ENCODE results near the gene PRKAR1B.
A peak's percentile ranks its signal among the peaks of the same experiment; 100 is the strongest.

- TF ChIP-seq EP300 (IDR thresholded peaks at IDR 0.05) (no peak), POLR2A (IDR thresholded peaks at IDR 0.05) (no peak)
- TF ChIP-seq, protein P1, sequence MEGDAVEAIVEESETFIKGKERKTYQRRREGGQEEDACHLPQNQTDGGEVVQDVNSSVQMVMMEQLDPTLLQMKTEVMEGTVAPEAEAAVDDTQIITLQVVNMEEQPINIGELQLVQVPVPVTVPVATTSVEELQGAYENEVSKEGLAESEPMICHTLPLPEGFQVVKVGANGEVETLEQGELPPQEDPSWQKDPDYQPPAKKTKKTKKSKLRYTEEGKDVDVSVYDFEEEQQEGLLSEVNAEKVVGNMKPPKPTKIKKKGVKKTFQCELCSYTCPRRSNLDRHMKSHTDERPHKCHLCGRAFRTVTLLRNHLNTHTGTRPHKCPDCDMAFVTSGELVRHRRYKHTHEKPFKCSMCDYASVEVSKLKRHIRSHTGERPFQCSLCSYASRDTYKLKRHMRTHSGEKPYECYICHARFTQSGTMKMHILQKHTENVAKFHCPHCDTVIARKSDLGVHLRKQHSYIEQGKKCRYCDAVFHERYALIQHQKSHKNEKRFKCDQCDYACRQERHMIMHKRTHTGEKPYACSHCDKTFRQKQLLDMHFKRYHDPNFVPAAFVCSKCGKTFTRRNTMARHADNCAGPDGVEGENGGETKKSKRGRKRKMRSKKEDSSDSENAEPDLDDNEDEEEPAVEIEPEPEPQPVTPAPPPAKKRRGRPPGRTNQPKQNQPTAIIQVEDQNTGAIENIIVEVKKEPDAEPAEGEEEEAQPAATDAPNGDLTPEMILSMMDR (IDR thresholded peaks at IDR 0.05): peak; percentile 61 to 91
Observed at GRCh38 chr7:774161-775109, 47.4 kb upstream of the PRKAR1B start.
